ENCODE results near the gene SYNPO2. TPM values are rescaled to one million over a fixed set of nuclear protein-coding genes. Genes with fewer than 3 reads are reported as not detected.

Gene SYNPO2
- total RNA-seq, 2 experiments from 2014 or later = 0.22 to 0.41 TPM

- Histone ChIP-seq H3K36me3 (ENCODE audit: insufficient read depth, low read length) (no peaks in the 10 kb centered on the region), H3K27me3 (ENCODE audit: control insufficient read depth in 1 of 2, insufficient read depth in 2 of 2, low read length in 2 of 2) (no peaks in the 10 kb centered on the region), H3K9me3 (ENCODE audit: control insufficient read depth in 1 of 2, insufficient read depth in 1 of 2, low read length in 2 of 2) (no peaks in the 10 kb centered on the region), H3K27ac (ENCODE audit: low read depth in 1 of 2, low read length in 2 of 2) (no peak overlapping the region), H3K4me3 (ENCODE audit: low read length) (no peak overlapping the region), H3K4me1 (ENCODE audit: insufficient read depth, low read length) (no peaks in the 10 kb centered on the region)
- no peak for TF ChIP-seq CTCF (IDR thresholded peaks at IDR 0.05)
- H3K27me3 Mint-ChIP-seq = no peaks in the 10 kb centered on the region
- H3K36me3 Mint-ChIP-seq (ENCODE audit: low read depth) = no peaks in the 10 kb centered on the region
- no peak overlapping the region for H3K4me3 Mint-ChIP-seq
- ATAC-seq (ENCODE audit: poor library complexity) (no peak), DNase-seq (no peak)
- H3K9me3 Mint-ChIP-seq = no peaks in the 10 kb centered on the region
- intact Hi-C loops (cut with DNase I, micrococcal nuclease) = loop anchor here in 1 of 2 experiments (10.0 kb wide), 1 partner anchor 506 kb away; no protein-coding TSS in a partner anchor
- ChIA-PET POLR2A (no interaction called here), CTCF (no interaction called here)
- H3K4me1 Mint-ChIP-seq (ENCODE audit: low read depth) = no peaks in the 10 kb centered on the region
- no peak overlapping the region for H3K27ac Mint-ChIP-seq
These were observed 100.0 kb downstream of the SYNPO2 start for GRCh38 chr4:118988635-118988972.

- POLR2A ChIA-PET = no interaction called here
- ATAC-seq (ENCODE audit: poor library complexity) = no peak
- no peak overlapping the region for H3K27ac Mint-ChIP-seq
These were observed 100.7 kb downstream of the SYNPO2 start for GRCh38 chr4:118989098-118990080.

GRCh38 chr4:118991686-118992085 lies 103.0 kb downstream of the SYNPO2 start:
- ATAC-seq (ENCODE audit: poor library complexity) = no peak

More at GRCh38 chr4:118989098-118990080, 100.7 kb downstream of the SYNPO2 start:
- no peaks in the 10 kb centered on the region for H3K27me3 ChIP-seq (ENCODE audit: control insufficient read depth in 1 of 2, insufficient read depth in 2 of 2, low read length in 2 of 2)
- H3K4me3 ChIP-seq (ENCODE audit: low read length) = no peak overlapping the region
- Mint-ChIP-seq H3K36me3 (ENCODE audit: low read depth) (no peaks in the 10 kb centered on the region), H3K4me1 (ENCODE audit: low read depth) (no peaks in the 10 kb centered on the region), H3K9me3 (no peaks in the 10 kb centered on the region), H3K4me3 (no peak overlapping the region), H3K27me3 (no peaks in the 10 kb centered on the region)
- no peaks in the 10 kb centered on the region for H3K9me3 ChIP-seq (ENCODE audit: control insufficient read depth in 1 of 2, insufficient read depth in 1 of 2, low read length in 2 of 2)
- H3K36me3 ChIP-seq (ENCODE audit: insufficient read depth, low read length) = no peaks in the 10 kb centered on the region
- H3K27ac ChIP-seq (ENCODE audit: low read depth in 1 of 2, low read length in 2 of 2) = no peak overlapping the region
- CTCF ChIA-PET = no interaction called here
- no peak for TF ChIP-seq CTCF (IDR thresholded peaks at IDR 0.05)
- no peak for DNase-seq
- intact Hi-C loops (cut with DNase I, micrococcal nuclease) = loop anchor here in 1 of 2 experiments (10.0 kb wide), 1 partner anchor 505 kb away; no protein-coding TSS in a partner anchor
- H3K4me1 ChIP-seq (ENCODE audit: insufficient read depth, low read length) = no peaks in the 10 kb centered on the region

More at GRCh38 chr4:118991686-118992085, 103.0 kb downstream of the SYNPO2 start:
- H3K27ac ChIP-seq (ENCODE audit: low read depth in 1 of 2, low read length in 2 of 2) = no peak overlapping the region
- no peaks in the 10 kb centered on the region for H3K4me1 ChIP-seq (ENCODE audit: insufficient read depth, low read length)
- H3K27me3 ChIP-seq (ENCODE audit: control insufficient read depth in 1 of 2, insufficient read depth in 2 of 2, low read length in 2 of 2) = no peaks in the 10 kb centered on the region
- Mint-ChIP-seq H3K4me3 (no peak overlapping the region), H3K4me1 (ENCODE audit: low read depth) (no peaks in the 10 kb centered on the region), H3K27ac (no peak overlapping the region), H3K9me3 (no peaks in the 10 kb centered on the region), H3K27me3 (peaks cover 4% of the 10 kb centered on the region), H3K36me3 (ENCODE audit: low read depth) (no peaks in the 10 kb centered on the region)
- intact Hi-C loops (cut with DNase I, micrococcal nuclease) = no loop called here
- CTCF ChIA-PET = no interaction called here
- DNase-seq = no peak
- H3K36me3 ChIP-seq (ENCODE audit: insufficient read depth, low read length) = no peaks in the 10 kb centered on the region
- no peak for TF ChIP-seq CTCF (IDR thresholded peaks at IDR 0.05)
- H3K9me3 ChIP-seq (ENCODE audit: control insufficient read depth in 1 of 2, insufficient read depth in 1 of 2, low read length in 2 of 2) = no peaks in the 10 kb centered on the region
- no peak overlapping the region for H3K4me3 ChIP-seq (ENCODE audit: low read length)
- POLR2A ChIA-PET = no interaction called here
